GM18873 (cell line): ENCODE measurements around the gene FAAP20.

Experiments used
- ATAC-seq: cut with Tn5 transposase; IDR thresholded peaks from one replicate; pipeline ENCODE4 v1.9.1; 2021; ENCODE audit warnings: mild to moderate bottlenecking, moderate library complexity, moderate number of reproducible peaks; ENCODE audit not compliant: unreplicated experiment, low FRiP score

The FAAP20 gene

DNA sequence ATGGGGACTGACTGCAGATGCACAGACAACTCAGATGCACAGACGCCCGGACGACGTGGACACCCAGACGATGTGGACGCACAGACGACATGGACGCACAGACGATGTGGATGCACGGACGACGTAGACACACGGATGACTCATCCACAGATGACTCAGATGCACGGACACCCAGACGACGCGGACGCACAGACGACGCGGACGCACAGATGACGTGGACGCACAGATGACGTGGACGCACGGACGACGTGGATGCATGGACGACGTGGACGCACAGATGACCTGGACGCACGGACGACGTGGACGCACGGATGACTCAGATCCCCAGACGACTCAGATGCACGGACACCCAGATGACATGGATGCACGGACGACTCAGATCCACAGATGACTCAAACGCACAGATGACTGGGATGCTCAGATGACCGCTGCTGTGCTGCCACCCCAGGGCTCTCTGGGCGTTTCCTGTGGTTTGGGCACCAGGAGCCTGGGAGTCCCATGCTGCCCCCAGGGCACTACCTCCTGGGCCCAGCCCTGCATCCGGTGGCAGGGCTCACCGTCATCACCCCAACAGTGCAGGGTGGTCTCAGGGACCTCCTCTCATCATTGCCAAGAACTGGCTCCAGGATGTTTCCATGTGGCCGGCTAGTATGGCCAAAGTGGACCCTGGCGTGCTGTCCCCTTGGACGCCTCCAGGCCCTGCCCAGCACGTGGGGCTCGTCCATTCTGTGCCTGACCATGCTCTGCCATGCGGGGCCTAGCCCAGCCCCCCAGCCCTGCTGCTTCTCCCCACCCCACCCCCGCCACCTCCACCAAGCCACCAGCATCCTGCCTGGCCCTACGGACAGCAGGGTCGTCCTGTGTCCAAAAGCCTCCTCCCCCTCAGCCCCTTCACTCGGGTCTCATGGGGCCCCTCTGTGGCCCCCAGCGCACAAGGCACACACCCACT, 14.0 kb downstream of the FAAP20 start:
- no peak for ATAC-seq

DNA sequence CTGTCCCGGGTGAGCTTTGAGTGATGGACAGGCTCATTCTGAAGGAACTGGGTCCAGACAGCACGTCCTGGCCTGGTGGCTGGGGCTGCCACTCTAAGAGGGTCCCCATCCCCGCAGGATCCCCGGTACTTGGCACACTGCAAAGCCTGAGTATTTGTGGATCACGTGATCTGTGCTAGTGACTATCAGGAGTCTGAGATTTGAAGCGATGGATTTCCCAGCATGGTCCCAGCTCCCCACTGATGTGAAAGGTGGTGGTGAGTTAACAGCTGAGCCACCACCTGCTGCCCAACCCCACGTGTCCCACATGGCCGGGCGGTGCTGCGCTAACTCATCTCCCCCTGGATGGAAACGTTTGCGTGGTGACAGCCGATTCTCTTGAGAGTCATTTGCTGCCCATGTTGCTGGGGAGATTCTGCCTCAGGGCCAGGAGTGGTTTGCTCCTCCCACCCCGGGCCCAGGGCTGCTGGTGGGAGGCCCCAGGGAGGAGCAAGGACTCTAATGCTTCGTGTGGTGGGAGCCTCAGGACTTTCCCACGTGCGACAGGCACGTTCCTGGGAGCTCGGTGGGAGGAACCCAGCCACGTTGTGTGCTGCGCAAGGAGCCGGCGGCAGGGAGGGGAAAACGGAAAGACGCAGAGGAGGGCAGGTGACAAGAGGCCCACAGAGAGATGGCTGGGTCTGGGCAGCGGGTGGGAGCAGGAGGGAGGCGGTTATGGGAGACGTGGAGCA, 15.1 kb downstream of the FAAP20 start:
- ATAC-seq, result no peak

DNA sequence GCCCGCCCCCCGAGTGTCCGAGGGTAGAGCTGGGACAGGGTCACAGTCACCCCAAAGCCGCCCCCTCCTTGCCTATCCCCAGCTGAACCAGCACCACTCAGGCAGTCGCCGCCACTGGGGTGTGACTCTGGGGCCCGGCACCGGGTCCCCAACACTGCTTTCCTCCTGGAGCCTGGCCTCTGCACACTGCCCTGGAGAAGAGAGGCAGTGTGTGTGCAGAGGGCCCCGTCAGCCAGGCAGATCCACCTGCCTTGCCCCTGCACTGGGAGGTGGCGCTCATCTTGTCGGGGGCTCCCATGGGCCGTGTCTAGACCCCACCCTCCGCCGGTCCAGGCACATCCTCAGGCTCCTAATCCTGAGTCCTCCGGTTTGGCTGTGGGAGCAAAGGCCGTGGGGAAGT, 15.7 kb downstream of the FAAP20 start:
- no peak for ATAC-seq

DNA sequence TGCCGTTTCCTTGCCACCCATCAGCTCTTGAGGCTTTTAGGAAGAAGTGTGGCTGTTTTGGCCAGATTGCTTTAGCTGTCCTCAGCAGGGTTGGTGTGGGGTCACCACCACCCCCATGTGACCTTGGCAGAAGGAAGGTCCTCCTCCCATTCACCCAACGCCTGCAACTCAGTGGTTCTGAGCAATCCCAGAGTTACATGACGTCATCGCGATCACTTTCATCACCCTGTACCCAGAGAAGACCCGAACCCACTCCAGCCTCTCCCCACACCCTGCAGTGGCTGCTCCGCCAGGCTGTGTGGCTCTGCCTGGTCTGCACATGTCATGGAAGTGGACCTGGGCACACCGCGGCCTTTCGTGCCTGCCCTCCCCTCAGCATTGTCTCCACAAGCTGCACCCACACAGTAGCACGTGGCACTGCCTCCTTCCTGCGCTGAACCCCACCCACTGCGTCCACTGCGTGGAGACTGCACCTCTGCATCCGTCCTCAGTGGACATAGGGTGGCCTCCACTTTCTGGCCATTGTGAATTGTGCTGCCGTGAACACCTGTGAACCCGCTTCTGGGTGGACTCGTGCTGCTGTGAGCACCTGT, 16.5 kb downstream of the FAAP20 start:
- ATAC-seq, result no peak

DNA sequence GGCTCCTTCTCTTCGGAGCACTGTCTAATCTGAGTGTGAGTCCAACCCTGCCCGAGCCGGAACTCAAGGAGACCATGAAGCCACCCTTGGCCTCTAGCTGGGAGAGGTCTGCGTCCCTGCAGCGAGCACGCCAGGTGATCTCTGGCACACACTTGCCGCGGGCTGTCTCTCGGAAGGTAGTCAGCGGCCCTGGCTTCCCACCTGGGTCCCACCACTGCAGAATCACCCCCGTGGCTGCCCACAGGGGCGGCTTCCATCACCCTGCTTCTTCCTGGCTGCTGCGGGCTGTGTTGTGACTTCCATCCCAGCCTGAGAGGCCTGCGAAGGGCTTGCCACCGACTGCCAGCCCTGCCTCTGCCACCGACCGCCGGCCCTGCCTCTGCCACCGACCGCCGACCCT, 17.0 kb downstream of the FAAP20 start:
- no peak for ATAC-seq

DNA sequence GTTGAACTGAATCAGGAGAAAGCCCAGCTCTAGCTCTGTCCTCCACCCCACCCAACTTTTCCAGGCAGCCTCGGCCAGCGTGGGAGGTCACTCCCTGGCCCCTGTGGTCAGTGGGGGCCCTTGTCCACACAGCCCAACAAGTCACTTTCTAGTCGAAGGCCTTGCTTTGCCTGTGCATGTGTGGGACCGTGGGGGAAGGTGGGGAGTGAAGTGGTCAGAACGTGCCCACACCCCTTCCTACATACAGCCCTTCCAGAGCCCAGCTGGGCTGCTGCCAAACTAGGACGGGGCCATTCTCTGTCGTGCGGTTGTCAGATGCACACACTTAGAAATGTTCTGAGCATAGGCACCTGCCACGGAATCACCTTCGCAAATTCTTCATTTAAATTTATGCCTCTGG, 18.0 kb downstream of the FAAP20 start:
- ATAC-seq, result no peak

DNA sequence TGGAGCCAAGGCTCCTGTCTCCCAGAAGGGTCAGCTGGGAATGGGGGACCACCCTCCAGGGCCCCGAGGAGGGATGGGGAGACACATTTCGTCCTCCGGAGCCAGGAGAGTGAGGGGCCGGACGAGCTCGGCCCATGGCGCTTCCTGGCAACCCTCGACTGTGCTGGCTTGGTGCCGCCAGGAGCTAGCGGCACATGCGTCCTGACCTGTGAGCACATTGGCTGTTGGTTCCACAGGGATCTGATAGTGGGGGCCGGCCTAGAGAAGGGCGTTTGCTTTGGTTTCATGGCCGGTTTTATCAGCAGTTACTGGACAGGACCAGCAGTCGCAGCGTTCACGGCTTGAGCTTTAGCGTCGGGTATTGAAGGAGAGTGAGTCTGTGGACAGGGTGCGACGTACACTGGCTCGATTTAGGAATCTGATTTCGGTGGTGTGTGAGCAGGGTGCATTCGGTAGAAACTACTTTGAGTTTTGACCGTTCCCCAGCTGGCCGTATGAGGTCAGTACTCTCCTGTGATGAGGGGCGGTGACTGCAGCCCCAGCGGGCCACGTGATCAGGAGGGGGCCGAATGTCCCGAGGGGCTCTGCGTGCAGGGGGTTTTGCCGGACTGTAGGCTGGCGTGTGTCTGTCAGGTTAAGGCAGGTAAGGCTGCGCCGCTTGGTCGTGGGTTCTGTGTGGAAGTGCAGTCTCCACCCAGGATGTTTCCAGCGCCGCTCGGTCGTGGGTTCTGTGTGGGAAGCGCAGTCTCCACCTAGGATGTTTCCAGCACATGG, 18.7 kb downstream of the FAAP20 start:
- no peak for ATAC-seq

DNA sequence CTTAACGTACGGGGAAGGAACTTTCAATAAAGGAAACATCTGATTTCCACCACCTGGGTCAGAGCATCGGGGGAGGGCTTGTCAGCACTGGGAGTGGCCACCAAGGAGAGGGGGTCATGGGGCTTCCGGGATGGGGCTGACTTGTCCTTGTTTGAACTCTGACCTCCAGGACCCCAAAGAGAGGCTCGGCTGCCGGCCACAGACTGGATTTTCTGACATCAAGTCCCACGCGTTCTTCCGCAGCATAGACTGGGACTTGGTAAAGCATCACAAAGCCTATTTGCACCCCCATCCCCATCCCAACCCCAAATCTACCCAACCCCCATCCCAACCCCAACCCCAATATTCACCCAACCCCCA, 19.5 kb downstream of the FAAP20 start:
- no peak for ATAC-seq

DNA sequence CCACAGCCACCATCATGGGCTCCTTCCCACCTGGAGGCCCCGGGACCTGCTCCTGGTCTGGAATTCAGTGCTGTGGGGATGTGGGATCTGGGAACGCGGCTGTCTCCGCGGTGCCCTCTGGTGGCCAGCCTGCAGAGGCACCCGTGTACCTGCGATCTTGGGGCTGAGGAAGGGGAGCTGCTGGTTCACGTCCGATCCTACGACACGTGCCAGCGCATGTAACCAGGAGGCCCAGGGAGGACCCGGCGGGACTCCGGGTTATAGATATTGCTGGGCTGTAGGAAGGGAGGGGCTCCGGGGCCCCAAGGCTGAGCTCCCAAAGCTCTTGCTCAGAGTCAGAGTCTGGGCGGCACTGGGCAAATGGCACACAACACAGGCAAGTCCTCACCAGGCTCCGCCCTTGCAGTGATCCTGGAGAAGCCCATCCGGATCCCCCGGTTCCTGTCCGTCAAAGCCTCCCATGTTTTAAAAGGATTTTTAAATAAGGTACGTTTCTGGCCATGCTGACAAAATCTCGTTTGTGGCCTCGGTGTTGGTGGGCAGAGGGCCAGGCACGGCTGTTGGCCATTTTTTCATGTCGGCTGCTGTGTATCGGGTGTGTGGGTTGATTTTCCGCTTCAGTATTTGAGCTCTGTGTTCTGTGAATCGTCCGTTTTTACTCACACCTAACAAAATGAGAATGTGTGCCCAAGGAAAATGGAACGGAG, 20.1 kb downstream of the FAAP20 start:
- ATAC-seq, result no peak

DNA sequence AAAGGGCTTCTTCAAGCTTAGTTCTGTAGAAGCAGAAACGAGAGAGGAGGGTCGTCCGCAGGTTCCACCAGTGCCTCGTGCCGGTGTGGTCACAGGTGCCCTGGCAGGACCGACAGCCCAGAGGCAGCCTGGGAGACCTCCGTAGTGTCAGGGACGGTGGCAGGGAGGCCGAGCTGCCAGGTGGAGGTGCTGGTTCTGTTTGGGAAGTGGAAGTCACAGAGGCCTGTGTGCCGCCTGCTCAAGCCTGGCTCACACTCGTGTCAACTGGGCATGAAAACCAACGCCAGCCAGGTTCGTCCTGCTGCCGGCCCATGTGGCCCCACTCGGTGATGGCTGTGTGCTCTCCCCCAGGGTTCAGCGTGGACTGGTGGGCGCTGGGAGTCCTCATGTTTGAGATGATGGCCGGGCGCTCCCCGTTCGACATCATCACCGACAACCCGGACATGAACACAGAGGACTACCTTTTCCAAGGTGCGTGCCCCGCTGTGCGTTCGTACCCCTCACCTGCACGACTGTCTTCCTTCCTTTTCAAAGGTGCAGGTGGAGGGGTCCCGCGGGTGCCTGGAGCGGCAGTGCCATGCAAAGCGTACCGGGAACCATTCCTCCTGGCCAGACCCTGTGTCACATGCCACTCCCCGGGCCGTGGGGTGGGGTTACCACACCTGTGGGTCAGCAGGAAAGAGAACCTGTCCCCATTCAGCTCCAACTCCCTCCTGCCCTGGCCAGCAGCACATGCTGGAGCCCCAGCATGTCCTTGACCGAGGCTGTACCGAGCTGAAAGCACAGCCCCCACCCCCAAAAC, 20.8 kb downstream of the FAAP20 start:
- ATAC-seq, result no peak

DNA sequence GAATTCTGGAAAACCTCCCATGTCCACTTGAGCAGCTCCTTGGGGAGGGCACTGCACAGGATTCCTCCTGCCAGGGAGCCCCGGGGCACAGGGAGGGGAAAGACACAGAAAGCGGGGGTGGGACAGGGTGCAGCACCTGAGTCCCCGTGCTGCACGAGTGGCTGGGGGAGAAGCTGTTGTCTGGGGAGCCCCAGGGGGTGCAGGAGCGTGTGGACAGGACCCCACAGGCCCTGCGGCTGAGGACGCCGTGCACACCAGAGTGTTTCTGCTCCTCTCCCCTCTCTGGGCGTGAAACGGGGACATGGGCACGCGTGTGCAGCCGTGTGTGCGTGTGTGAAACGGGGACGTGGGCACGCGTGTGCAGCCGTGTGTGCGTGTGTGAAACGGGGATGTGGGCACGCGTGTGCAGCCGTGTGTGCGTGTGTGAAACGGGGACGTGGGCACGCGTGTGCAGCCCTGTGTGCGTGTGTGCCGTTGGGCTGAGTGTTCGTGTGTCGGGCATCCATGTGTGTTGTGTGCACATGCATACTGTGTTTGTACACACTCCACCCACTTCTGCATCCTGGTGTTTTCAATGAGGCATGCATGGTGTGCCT, 21.9 kb downstream of the FAAP20 start:
- ATAC-seq, result no peak

DNA sequence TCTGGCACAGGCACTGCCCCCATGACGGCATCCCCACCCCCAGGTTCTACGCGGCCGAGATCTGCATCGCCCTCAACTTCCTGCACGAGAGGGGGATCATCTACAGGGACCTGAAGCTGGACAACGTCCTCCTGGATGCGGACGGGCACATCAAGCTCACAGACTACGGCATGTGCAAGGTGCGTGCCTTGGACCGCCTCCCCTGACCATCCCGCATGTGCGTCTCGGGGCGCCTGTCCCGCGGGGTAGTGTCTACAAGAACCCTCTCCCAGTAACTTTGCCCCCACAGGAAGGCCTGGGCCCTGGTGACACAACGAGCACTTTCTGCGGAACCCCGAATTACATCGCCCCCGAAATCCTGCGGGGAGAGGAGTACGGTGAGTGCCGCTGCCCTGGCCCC, 22.6 kb downstream of the FAAP20 start:
- ATAC-seq, result no peak

DNA sequence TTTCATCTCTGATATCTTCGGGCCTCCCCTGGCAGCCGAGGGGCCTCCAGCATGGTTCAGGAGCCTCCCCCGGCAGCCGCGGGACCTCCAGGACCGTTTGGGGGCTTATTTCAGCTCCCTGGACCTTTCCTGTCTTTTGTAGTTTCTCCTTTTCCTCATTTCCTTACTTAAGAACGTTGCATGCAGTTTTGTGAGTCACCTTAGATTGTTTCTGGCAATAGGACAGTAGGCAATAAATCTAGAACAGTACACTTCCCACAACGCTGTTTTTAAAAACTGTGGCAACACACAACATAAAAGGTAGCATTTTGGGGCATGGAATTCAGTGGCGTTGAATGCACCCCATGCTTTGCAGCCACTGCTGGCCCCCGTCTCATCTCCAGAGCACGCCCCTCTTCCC, 24.4 kb downstream of the FAAP20 start:
- ATAC-seq, result no peak

DNA sequence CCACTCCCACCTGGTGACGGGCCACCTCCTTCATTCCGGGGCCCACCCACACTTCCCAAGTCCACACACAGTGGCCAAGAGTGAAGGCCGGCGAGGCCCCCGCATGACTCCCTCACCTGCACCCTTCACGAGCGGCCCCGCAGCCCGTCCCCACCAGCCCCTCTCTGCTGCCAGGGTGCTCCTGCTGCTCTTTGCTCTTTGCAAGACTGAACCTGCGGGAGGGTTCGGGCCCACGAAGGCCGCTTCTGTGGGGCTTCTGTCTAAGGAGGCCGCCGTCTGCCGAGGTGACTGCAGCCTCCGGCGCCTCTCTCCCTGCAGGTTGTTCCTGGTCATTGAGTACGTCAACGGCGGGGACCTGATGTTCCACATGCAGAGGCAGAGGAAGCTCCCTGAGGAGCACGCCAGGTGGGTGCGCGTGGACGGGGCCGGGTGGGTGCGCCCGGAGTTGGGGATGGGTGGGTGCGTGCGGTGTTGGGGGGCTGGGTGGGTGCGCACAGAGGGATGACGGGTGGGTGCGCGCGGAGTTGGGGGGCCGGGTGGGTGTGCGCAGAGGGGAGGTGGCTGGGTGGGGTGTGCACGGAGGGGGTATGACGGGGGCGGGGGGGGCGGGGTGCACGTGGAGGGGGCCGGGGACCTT, 25.3 kb downstream of the FAAP20 start:
- no peak for ATAC-seq

DNA sequence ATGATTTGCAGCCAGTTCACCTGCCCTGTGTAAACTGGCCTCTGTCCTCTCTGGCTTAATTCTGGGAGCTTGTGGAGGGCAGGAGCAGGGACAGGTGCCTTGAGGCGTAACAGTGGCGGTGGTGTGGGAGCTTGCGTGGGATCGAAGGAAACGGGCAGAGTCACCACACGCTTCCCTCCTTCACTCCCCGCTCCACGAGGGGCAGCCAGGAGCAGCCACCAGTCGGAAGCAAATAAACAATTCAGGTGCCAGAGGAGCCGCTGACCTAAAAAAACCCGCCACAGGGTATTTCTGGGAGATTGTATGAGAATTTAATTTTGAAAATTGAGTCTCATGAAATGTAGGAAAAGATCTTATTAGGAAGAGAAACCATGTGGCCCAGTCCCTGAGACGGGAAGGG, 26.0 kb downstream of the FAAP20 start:
- ATAC-seq, result no peak

DNA sequence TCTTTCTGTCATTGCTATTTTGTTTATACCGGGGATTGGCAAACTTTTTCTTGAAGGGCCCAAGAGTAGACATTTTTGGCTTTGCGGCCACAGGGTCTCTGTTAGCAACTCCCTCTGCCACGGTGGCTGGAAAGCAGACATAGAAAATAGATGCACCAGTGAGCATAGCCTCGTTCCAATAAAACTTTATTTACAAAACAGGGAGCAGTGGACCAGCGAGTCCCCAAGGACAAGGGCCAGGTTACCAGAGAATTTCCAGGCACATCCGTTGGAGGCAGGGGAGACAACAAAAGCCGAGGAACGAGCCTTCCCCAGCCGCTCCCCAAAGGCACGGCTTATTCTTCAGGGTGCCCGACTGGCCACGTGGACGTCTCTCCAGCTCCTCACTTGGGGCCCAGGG, 26.5 kb downstream of the FAAP20 start:
- no peak for ATAC-seq

DNA sequence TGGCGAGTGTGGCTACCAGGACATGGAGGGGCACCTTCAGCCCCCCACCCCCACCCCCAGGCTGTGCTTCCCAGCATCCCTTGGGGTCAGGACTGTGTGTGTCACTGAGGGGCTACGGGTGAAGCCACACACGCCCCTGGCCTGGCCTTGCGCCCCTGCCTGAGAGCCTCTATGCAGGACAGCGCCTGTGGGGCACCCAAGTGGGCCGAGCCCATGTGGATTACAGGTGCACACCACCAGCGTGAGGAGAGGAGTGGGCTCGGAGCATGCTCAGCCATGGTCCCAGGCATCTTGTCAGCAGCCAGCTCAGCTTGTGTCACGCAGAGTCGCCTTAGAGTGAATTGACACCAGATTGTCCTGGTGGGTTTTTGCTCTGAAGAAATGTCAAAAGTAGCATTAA, 27.9 kb downstream of the FAAP20 start:
- ATAC-seq, result no peak

DNA sequence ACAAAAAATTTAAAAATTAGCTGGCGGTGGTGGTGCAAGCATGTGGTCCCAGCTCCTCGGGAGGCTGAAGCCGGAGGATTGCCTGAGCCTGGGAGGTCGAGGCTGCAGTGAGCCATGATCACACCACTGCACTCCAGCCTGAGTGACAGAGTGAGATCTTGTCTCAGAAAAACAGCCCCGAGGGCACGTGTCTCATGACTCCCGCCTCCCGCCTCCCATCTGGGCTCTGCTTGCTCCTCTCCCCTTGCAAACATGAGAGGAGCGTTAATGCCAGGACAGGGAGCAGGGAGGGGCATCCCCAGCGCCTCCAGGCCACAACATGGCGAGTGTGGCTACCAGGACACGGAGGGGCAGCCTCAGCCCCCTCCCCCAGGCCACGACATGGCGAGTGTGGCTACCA, 28.3 kb downstream of the FAAP20 start:
- no peak for ATAC-seq

DNA sequence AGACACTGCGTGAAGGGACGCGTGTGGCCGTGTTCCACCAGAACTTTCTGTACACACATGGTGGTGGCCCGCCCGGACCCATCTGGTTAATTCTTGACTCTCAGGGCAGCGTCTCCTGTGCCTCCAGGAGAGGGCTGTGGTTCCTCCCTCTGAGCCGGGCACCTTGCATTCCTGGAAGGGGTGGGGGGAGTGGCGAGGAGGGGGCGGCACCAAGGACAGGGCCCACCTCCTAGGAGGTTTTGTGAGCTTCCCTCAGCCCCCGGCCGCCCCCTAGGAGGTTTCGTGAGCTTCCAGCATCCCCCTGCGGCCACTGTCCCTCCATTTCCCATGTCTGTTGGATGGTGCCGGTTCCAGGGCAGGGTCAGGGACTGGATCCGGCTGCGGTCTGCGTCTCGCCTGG, 28.9 kb downstream of the FAAP20 start:
- no peak for ATAC-seq
